Activated CD4-positive, alpha-beta T cell treated with anti-CD3 and anti-CD28 coated beads, Interleukin-2, amount 50 U/mL, for 24 hours (primary cell): ENCODE results near the gene STK32B.

Experiments used
- DNase-seq, 2 donors: peaks; one replicate each; pipeline ENCODE4 v3.0.0-alpha.2; 2020; ENCODE audit warnings: low read depth in 1 of 2, low spot score in 1 of 2

STK32B gene

DNA sequence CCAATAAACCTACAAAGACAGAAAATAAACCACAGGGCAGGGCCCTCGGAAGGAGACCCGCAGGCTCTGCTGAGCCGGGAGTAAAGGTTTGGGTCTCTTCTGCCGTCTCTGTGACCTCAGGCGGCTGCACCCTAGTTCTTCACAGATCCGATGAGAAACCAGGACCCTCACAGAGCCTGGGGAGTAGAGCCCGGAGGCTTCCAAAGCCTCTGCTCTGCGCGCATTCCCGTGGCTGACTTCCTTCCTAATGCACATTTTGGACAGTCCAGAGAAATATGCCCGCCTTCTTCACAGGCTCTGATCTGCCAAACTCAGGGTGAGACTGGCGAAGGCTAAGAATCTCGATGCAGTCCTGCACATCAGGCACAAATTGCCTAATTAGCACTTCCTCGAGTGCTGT lies 411.6 kb downstream of the STK32B start:
- no peak for DNase-seq

GRCh38 chr4:5463361-5463760 lies 412.1 kb downstream of the STK32B start:
- no peak for DNase-seq

- DNase-seq: no peak
Observed at GRCh38 chr4:5463936-5464650, 412.8 kb downstream of the STK32B start.

GRCh38 chr4:5465529-5465928 lies 414.2 kb downstream of the STK32B start:
- DNase-seq: no peak

GRCh38 chr4:5465956-5466355 lies 414.7 kb downstream of the STK32B start:
- no peak for DNase-seq

DNA sequence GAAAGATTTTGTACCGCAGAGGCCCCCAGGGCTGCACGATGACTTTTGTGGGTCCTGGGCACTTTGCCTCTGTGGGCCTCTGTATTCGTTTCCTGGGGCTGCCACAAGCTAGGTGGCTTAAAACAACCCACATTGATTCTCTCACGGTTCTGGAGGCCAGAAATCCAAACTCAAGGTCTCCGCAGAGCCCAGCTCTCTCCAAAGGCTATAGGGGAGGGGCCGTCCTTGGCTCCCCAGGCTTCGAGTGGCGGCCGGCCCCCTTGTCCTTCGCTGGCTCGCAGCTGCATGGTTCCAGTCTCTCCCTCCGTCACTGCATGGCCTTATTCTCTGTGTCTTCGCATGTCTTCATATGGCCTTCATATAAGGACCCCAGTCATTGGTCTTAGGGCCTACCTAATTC lies 415.8 kb downstream of the STK32B start:
- no peak for DNase-seq

- no peak for DNase-seq
Observed at GRCh38 chr4:5469151-5469775, 418.0 kb downstream of the STK32B start.

- DNase-seq: no peak
Observed at GRCh38 chr4:5469861-5470260, 418.6 kb downstream of the STK32B start.

GRCh38 chr4:5470318-5471198 lies 419.3 kb downstream of the STK32B start:
- no peak for DNase-seq

DNA sequence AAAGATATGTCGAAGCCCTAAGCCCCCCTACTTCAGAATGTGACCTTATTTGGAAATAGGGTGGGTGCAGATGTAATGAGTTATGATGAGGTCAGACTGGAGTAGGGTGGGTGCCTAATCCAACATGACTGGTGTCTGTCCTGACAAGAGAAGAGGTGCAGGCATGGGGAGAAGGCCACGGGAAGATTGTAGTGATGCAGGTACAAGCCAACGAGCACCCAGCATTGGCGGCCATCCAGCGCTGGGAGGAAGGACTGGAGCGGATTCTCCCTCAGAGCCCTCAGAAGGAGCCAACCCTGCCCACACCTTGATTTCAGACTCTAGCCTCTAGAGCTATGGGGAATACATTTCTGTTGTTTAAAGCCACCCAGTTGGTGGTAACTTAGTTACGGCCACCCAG lies 419.9 kb downstream of the STK32B start:
- no peak for DNase-seq

GRCh38 chr4:5471691-5472090 lies 420.4 kb downstream of the STK32B start:
- DNase-seq: no peak

GRCh38 chr4:5472160-5472591 lies 420.9 kb downstream of the STK32B start:
- DNase-seq: no peak

DNA sequence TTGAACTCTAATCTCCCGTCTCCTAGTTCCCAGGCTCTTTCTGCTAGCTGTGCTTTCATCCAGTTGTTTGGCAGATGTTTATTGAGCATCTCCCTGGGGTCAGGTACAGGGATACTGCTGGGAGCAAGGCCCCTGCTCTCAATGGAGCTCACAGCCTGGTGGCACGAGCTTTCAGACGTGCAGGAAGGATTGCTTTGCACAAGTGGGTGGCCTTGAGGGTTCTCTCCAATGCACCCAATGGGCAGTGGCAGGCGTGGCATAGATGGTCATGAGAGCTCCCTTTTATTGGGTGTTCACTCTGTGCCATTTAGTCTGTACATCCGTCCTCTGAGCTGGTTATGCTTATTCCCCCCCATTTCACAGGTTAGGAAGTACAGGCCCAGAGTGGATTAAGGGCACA lies 421.8 kb downstream of the STK32B start:
- DNase-seq: no peak

DNA sequence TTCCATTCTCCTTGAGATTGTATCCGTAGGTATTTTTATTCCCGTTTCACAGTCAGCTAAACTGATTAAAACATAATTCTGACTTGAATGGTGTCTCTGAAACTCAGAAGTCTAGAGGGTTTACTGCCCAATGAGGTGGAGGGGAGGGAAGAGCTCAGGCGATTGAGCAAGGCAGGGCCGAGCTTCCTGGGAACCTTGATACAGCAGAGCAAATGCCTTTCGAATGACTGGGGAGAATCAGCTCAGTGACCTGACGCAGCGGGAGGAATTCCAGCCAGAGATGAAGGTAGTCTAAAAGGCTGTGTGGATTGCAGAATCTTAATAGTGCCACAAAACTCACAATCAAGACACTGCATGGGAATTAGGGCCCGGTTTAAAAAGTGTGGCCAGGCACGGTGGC lies 423.5 kb downstream of the STK32B start:
- no peak for DNase-seq

DNA sequence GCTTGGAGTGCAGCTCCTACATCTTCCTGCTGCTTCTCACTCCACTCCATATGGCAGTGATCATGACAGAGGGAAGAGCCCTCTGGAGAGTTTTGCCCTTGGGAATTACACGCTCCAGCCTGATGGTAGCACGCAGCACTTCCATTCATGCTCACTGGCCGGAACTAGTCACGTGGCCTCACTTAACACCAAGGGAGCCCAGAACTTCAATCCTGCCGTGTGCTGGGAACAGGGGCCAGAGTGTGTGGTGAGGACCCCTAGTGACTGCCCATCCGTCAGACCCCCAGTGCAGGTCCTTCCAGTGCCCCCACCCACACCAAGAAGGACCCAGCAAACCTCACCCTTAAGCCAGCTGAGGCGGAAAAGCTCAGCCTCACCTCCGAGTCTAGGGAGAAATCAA lies 426.3 kb downstream of the STK32B start:
- no peak for DNase-seq

DNA sequence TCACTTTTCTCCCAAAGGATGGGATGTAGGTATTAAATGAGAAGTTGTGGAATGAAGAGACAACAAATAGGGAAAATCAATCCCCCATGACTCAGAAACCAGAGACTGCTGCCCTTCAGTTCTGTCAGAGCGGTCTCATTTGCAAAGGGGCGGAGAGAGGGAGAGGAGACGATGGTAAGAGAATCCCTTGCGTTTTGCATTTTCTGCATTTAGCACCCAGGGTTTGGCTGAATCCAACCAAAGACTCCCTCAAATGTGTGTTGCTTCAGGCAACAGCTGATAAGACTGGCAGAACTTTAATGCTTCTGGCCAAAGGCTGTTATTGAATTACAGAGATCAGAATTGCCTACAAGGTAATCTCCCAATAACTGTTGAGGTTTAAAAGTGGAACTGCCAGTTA lies 426.9 kb downstream of the STK32B start:
- DNase-seq: no peak

GRCh38 chr4:5478697-5479096 lies 427.4 kb downstream of the STK32B start:
- DNase-seq: no peak

DNA sequence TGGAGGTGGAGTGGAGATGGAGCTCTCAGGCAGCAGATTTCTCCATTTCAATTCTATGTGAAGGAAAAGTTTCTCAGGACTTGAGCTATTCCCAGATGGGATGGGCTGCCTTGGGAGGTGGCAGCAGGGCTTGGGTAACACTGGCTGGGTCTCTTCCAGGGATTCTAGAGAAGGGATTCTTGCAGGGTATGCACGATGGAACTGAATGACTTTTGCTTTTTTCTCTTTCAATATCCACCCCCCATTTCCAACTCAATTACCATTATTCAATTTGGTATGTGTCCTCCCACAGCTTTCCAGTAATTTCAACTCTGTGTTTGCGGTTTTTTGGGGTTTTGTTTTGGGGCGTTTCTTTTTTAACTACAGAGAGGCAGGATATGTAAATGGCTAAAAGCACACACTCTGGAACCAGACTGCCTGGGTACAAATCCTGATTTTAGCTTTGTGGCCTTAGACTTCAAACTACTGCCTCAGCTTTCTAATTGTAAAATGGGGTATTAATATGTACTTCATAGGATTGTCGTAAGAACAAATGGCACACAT lies 428.3 kb downstream of the STK32B start:
- no peak for DNase-seq

DNA sequence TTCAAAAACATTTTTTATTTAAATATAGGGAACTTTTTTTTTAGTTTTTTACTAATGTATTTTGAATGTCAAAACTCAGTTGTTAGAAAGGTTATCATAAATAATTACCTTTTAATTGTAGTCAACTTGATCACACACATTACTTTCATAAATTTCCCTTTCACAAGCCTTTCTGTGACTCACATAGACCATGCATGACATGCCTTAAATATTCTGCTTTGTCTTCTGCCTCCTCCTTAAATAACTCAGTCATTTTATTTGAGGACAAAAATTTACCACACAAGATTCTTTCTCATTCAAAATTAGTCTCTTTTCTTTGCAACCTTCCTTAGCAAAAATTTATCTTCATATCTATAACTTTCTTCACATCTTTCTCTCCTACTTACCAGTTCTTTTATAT lies 437.1 kb downstream of the STK32B start:
- no peak for DNase-seq

DNA sequence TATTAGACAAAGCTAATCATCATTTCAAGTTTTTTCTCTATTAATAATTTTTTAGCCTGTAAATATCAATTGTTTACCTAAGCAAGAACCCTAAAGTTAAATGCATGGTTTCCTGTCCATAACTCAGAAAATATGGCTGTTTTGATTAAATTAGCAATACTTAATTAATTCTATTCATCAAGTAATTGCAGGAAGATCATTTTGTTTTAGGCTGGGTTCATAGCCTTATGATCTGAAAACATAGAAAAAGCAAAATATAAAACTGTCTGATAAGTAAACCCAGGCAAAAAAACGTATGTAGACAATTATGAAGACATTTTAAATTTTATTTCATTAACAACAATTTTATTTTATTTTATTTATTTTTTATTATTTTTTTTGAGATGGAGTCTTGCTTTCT lies 438.0 kb downstream of the STK32B start:
- no peak for DNase-seq

GRCh38 chr4:5497489-5497888 lies 446.2 kb downstream of the STK32B start:
- no peak for DNase-seq

GRCh38 chr4:5500165-5500564 lies 448.9 kb downstream of the STK32B start:
- DNase-seq: no peak
